WI38 (cell line): ENCODE results near the gene FER.
"Not testable (repeated sequence)": the region's sequence is repeated elsewhere in the genome, so short reads cannot be mapped to it uniquely, and the experiment has no call there.

ENCODE experiments used
- H3K4me3 ChIP-seq: 2 replicates; pipeline ENCODE4 v1.5.1; 2011; ENCODE audit warnings: low read depth, mild to moderate bottlenecking, control low read depth, low read length
- CTCF ChIP-seq: IDR thresholded peaks from 2 replicates; pipeline ENCODE4 v1.5.1; 2012; ENCODE audit warnings: low read depth, mild to moderate bottlenecking, control low read depth, low read length

FER gene

DNA sequence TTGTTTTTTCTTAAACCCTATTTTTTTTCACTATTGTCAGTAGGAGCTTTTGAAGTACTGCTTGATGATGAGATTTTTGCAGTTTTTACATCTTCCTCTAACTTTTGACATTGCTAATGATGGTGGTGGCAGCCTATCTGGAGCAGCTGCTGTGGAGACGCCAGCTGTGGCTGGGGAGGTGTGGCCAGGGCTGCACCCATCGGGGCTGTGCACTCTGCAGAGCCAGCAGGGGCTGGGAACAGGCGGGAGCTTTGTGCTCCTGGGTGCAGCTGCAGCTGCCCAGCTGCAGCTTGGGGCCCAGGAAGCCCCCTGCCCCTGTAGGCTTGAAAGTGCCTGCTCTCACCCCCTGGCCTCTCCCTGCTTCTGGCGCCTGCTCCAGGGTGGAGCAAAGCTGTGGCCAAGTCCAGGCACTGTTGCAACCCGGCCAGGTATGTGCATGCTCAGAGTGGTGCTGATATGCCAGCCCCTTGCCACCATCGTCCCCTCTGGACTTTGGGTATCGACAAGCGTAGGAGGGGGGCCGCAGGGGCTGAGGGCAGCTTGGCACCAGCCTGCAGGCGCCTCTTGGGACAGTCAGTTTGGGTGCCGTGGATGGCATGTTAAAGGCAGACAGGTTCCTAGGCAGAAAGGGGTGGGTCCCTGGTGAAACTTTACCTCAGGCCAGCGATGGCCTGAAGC is 39.2 kb downstream of the FER start:
- no peak for TF ChIP-seq CTCF
- no peak overlapping the region for H3K4me3 ChIP-seq

GRCh38 chr5:108788142-108788541 is 40.4 kb downstream of the FER start:
- TF ChIP-seq CTCF: no peak

GRCh38 chr5:108793207-108793606 is 45.5 kb downstream of the FER start:
- H3K4me3 ChIP-seq: no peak overlapping the region
- no peak for TF ChIP-seq CTCF

More at GRCh38 chr5:108788142-108788541, 40.4 kb downstream of the FER start:
- no peak overlapping the region for H3K4me3 ChIP-seq

DNA sequence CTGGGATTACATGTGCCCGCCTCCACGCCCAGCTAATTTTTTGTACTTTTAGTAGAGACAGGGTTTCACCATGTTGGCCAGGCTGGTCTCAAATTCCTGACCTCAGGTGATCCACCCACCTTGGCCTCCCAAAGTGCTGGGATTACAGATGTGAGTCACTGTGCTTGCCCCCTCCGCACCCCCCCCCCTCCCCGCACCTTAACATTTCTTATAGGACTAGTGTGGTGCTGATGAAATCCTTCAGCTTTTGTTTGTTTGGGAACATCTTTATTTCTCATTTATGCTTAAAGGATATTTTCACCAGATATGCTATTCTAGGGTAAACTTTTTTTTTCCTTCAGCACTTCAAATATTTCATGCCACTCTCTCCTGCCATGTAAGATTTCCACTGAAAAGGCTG is 46.7 kb downstream of the FER start:
- not testable (repeated sequence) for H3K4me3 ChIP-seq

GRCh38 chr5:108797396-108797795 is 49.7 kb downstream of the FER start:
- no peak for TF ChIP-seq CTCF
- H3K4me3 ChIP-seq: no peak overlapping the region

- no peak for TF ChIP-seq CTCF
- H3K4me3 ChIP-seq: no peak overlapping the region
Measured at GRCh38 chr5:108797986-108798385, 50.3 kb downstream of the FER start.

- no peak overlapping the region for H3K4me3 ChIP-seq
- TF ChIP-seq CTCF: no peak
Measured at GRCh38 chr5:108798513-108799265, 51.0 kb downstream of the FER start.
